GM13976 (cell line): ENCODE data around the gene MEX3B.
"Not testable (repeated sequence)": the region's sequence is repeated elsewhere in the genome, so short reads cannot be mapped to it uniquely, and the experiment has no call there.

Source experiments
- DNase-seq: peaks from one replicate; pipeline ENCODE4 v3.0.0; 2012; ENCODE audit warnings: low spot score
- CTCF ChIP-seq: IDR thresholded peaks from 2 replicates; pipeline ENCODE4 v1.5.1; 2012; ENCODE audit warnings: borderline replicate concordance, mild to moderate bottlenecking; ENCODE audit not compliant: insufficient read depth; ENCODE audit errors: extremely low read depth, missing control alignments, control extremely low read depth
- in situ Hi-C: fragments of 300-500 bp; cut with MboI; formaldehyde crosslinking; loops from one replicate; pipeline ENCODE4 v1.12.0; 2022; ENCODE audit warnings: low sequenced_read_pairs, mixed read lengths, inconsistent platforms; ENCODE audit not compliant: unreplicated experiment

MEX3B gene

GRCh38 chr15:82036461-82036860 is 9.4 kb downstream of the MEX3B start:
- in situ Hi-C loops: no loop called here
- DNase-seq: no peak

GRCh38 chr15:82031871-82032270 is 13.9 kb downstream of the MEX3B start:
- TF ChIP-seq CTCF: no peak
- in situ Hi-C loops: no loop called here
- DNase-seq: no peak

More at GRCh38 chr15:82036461-82036860, 9.4 kb downstream of the MEX3B start:
- TF ChIP-seq CTCF: no peak

- TF ChIP-seq CTCF: no peak
- in situ Hi-C loops: no loop called here
- no peak for DNase-seq
Observed at GRCh38 chr15:82030176-82030575, 15.6 kb downstream of the MEX3B start.

GRCh38 chr15:82028163-82028562 is 17.7 kb downstream of the MEX3B start:
- in situ Hi-C loops, DNase-seq: not testable (repeated sequence)

- no peak for DNase-seq
- in situ Hi-C loops: no loop called here
- no peak for TF ChIP-seq CTCF
Observed at GRCh38 chr15:82021992-82022391, 23.8 kb downstream of the MEX3B start.

GRCh38 chr15:82020625-82021394 is 25.0 kb downstream of the MEX3B start:
- no peak for DNase-seq
- TF ChIP-seq CTCF: no peak
- in situ Hi-C loops: no loop called here

- no peak for TF ChIP-seq CTCF
- no peak for DNase-seq
- in situ Hi-C loops: no loop called here
Observed at GRCh38 chr15:82018201-82018600, 27.6 kb downstream of the MEX3B start.
